ENCODE data around the gene SRF.
A peak's percentile ranks its signal among the peaks of the same experiment; 100 is the strongest.

Gene SRF

GRCh38 chr6:43159599-43159998 lies 11.5 kb upstream of the SRF start:
- H3K36me3 ChIP-seq (ENCODE audit: control insufficient read depth, insufficient read depth, low read length): no peaks in the 10 kb centered on the region

DNA sequence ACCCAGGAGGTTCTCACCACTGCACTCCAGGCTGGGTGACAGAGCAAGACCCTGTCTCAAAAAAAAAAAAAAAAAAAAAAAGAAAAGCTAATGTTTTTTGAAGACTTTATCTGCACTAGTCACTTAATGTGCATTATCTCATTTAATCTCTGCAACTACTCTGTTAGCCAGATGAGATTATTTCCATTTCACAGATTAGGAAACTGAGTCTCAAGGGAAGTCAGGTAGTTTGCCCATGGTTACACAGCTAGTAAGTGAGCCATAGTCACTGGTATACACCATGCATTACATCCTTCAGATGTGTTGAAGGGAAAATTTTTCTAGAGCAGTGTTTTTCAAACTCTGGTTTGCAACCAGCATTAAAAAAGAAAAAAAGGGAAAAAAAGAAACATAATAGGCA lies 7.2 kb upstream of the SRF start:
- H3K27ac ChIP-seq: no peak overlapping the region
- no peak overlapping the region for H2AFZ ChIP-seq

More at GRCh38 chr6:43159599-43159998, 11.5 kb upstream of the SRF start:
- Histone ChIP-seq H3K9ac (no peak overlapping the region), H3K27me3 (ENCODE audit: control insufficient read depth, insufficient read depth, low read length) (no peaks in the 10 kb centered on the region), H3K4me3 (ENCODE audit: low read depth, low read length) (no peak overlapping the region), H3K9me3 (ENCODE audit: control insufficient read depth, low read length) (no peaks in the 10 kb centered on the region), H3K4me2 (ENCODE audit: low read length) (no peak overlapping the region), H3K27ac (no peak overlapping the region), H3K79me2 (no peaks in the 10 kb centered on the region), H3K4me1 (no peaks in the 10 kb centered on the region), H2AFZ (no peak overlapping the region)
- no peak for TF ChIP-seq CTCF (IDR thresholded peaks at IDR 0.05)

DNA sequence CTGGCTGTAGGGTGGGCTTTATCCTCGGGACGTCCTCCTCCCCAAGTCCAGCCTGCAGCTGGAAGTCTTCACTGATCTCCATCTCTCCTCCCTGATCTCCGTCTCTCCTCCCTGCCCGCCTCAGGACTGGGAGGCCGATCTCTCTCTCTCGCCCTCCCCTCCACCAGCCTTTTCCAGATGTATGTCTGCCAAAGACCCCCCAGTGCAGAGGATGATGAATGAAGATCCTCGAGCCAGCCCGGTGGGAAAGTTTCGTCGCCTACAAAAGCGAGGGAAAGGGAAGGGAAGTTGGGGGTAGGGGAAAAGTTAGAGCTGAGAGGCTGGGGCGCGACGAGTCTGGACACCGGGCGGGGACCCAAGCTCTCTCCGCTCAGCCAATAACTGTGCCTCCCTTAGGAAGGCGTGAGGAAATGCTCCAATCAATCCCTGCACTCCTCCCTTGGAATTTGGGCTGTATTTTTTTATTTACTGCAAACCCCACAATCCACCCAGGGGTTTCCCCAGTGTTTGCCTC lies 595 bp upstream of the SRF start:
- Histone ChIP-seq H3K4me3 (ENCODE audit: low read depth, low read length) (peak overlapping the region; percentile 88), H3K9ac (peak overlapping the region; percentile 8), H2AFZ (peak overlapping the region; percentile 95), H3K4me1 (peaks cover 21% of the 10 kb centered on the region), H3K27me3 (ENCODE audit: control insufficient read depth, insufficient read depth, low read length) (no peaks in the 10 kb centered on the region), H3K27ac (peak overlapping the region; percentile 98), H3K4me2 (ENCODE audit: low read length) (peak overlapping the region; percentile 100), H3K9me3 (ENCODE audit: control insufficient read depth, low read length) (no peaks in the 10 kb centered on the region), H3K79me2 (no peaks in the 10 kb centered on the region), H3K36me3 (ENCODE audit: control insufficient read depth, insufficient read depth, low read length) (no peaks in the 10 kb centered on the region)
- no peak for TF ChIP-seq CTCF (IDR thresholded peaks at IDR 0.05)

More for the DNA sequence above, 7.2 kb upstream of the SRF start:
- Histone ChIP-seq H3K79me2 (no peaks in the 10 kb centered on the region), H3K36me3 (ENCODE audit: control insufficient read depth, insufficient read depth, low read length) (no peaks in the 10 kb centered on the region), H3K9me3 (ENCODE audit: control insufficient read depth, low read length) (no peaks in the 10 kb centered on the region), H3K9ac (no peak overlapping the region), H3K27me3 (ENCODE audit: control insufficient read depth, insufficient read depth, low read length) (no peaks in the 10 kb centered on the region), H3K4me3 (ENCODE audit: low read depth, low read length) (no peak overlapping the region), H3K4me2 (ENCODE audit: low read length) (no peak overlapping the region), H3K4me1 (no peaks in the 10 kb centered on the region)
- TF ChIP-seq CTCF (IDR thresholded peaks at IDR 0.05): no peak

DNA sequence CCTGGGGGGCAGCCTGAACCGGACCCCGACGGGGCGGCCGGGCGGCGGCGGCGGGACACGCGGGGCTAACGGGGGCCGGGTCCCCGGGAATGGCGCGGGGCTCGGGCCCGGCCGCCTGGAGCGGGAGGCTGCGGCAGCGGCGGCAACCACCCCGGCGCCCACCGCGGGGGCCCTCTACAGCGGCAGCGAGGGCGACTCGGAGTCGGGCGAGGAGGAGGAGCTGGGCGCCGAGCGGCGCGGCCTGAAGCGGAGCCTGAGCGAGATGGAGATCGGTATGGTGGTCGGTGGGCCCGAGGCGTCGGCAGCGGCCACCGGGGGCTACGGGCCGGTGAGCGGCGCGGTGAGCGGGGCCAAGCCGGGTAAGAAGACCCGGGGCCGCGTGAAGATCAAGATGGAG lies 636 bp downstream of the SRF start:
- Histone ChIP-seq H3K9me3 (ENCODE audit: control insufficient read depth, low read length) (no peaks in the 10 kb centered on the region), H3K9ac (peak overlapping the region; percentile 96), H3K4me1 (peaks cover 21% of the 10 kb centered on the region), H3K36me3 (ENCODE audit: control insufficient read depth, insufficient read depth, low read length) (no peaks in the 10 kb centered on the region), H3K4me3 (ENCODE audit: low read depth, low read length) (peak overlapping the region; percentile 88), H3K79me2 (peaks cover 7% of the 10 kb centered on the region), H3K4me2 (ENCODE audit: low read length) (peak overlapping the region; percentile 100), H3K27me3 (ENCODE audit: control insufficient read depth, insufficient read depth, low read length) (no peaks in the 10 kb centered on the region), H2AFZ (peak overlapping the region; percentile 4), H3K27ac (peak overlapping the region; percentile 98)
- no peak for TF ChIP-seq CTCF (IDR thresholded peaks at IDR 0.05)
